NCI-H446 (cell line): ENCODE measurements around the gene HOXD11.

Source experiments
- DNase-seq, 2 experiments: peaks; one replicate each; lab custom pipeline; 2025; lab: John Stamatoyannopoulos, UW

Gene HOXD11

DNA sequence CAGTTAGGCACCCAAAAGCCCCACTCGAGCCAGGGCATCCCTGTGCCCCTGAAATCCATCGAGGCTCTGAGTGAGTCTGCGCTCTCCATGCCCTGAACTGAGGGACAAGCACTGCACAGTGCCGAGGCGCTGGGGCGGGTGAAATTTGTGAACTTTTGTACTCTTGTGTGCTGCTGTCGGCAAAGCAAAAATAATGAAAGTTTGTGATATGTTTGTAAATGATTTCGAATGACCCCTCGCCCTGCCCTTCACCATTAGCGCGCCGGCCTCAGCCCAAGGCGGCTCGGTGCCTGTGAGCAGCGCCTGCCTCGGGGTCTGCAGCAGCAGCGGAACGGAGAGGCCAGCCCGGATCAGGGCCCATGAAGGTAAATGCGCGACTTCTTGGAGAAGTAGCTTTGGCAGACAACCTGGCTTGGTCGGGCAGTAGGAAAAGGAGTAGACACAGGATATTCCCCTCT is 42.4 kb downstream of the HOXD11 start:
- no peak for DNase-seq

DNA sequence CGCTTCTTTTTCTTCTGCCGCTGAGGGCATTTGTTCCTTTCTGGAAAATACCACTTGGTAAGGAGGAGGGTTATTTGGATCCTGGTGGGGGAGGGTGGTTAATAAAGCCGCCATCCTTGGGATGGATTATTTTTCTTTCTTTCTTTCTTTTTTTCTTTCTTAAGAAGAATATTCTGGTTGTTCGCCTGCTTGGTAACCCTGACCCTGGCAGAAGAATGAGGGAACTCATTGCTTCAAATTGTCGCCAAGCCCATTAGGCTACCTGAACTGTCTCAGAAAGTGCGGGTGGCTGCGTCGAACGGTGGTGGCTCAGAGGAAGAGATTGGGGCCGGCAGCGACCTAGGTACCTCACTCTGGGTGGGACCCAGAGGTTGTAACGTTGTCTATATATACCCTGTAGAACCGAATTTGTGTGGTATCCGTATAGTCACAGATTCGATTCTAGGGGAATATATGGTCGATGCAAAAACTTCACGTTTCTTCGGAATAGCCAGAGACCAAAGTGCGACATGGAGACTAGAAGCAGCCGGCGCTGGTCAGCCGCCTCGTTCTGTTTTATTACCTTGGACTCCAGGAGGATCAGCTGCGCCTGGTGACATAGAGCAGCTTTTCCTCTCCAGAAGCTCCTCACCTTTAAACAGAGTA is 43.0 kb downstream of the HOXD11 start:
- no peak for DNase-seq

DNA sequence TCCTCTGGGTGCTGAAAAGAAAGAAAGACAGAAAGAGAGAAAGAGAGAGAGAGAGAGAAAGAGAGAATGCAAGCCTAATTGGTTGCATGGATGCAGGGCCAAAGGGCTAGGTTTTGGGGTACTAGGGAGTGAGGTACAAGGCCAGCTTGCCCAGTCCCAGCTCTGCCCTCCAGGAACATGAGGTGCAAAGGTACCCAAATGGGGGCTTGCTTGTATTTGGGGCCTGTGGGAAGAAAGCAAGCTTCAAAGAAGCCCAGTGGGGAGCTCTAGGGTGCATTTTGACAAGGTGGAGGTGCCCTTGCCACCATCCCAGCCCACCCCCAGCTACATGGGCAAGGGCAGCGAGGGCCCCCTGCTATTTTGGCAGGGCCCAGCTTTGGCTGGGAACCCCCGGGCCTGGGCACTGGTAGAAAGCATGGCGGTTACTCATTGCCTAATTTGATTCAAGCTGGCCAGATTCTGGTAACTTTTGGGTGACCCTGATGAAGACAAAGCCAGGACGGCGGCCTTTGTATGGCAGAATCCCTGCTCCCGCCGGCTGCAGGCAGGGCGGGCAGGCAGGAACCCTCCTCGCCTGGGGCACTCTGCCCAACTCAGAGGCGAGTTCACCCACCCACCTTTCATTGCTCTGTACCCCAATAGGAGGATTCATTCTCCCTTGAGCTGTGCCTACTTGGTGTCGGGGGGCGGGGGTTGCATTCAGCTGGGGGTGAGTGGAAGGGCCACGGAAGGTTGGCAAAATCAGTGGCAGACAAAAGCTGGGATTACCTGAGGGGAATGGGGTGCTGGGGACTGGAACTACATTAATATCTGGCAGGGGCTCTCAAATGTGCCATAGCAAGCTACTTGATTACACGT is 43.7 kb downstream of the HOXD11 start:
- no peak for DNase-seq

GRCh38 chr2:176151442-176152287 is 44.6 kb downstream of the HOXD11 start, which contains the start of gene HOXD4:
Gene HOXD4, plus strand, starts transcription at chr2:176151550. Its CDS starts 84 bp downstream, at chr2:176151634.
- peak in 1 of 2 experiments; percentile 48 for DNase-seq

GRCh38 chr2:176152350-176153181 is 45.5 kb downstream of the HOXD11 start:
- DNase-seq = peak in 1 of 2 experiments; percentile 12

- no peak for DNase-seq
These were observed 47.6 kb downstream of the HOXD11 start for GRCh38 chr2:176154576-176155252.

- no peak for DNase-seq
These were observed 48.4 kb downstream of the HOXD11 start for GRCh38 chr2:176155356-176156044.

DNA sequence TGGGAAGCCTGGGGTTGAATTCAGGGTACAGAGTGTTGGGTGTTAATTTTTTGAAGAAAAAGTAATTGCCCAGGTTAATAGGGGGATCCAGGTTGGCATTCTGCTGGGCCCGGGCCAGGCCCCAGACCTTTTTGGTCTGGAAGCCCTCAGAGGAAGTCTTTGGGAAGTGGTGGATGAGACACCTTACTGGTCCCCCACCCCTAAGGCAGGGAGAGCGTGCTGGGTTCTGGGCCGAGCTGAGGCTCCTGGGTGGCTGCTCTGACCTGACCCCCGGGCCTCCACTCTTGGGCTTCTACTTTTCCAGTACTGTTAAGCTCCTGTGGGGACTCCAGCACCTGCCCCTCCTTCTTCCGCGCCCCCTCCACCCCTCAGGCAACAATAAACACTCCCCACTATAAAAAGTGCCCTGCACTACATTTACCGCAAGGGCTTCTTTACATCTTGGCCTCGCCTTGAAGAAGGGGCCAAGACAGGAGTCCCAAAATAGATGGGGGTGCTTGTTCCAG is 49.3 kb downstream of the HOXD11 start:
- peak in 1 of 2 experiments; percentile 19 for DNase-seq

DNA sequence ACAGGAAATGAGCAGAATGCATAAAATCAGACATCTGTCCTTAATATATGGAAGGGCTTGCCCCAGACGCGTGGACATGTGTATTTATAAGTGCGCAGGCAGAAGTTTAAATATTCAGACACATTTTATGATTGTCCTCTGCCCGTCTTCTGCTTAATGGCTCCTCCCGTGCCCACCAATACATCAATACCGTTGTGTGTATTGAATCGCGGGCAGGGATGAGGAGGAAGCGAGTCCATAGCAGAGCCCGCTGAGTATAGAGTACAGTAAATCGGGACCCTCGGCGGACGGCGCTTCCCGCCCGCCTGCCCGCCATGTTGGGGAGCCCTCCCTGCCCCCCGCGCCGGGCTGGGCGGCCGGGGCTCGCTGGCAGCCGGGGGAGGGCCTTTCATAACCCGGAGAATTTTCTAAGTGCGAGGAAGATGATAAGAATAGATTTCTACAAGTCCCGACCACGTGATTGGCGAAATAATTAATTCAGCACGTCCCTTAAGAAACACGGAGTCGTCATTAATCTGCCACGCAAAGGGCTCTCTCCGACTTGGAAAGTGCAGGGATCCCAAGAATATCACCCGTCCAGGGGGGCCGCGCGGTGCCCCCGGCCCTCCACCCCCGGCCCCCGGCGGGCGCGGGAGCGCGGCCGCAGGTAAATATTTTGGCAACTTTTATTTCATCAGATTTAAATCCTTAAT is 49.9 kb downstream of the HOXD11 start, which contains the start of gene HOXD3:
TSS of gene HOXD3 (plus strand) at position 501 of the 692 bp plus-strand sequence. CDS start 11,808 bp downstream, outside the sequence.
- DNase-seq = peak in 1 of 2 experiments; percentile 25

DNA sequence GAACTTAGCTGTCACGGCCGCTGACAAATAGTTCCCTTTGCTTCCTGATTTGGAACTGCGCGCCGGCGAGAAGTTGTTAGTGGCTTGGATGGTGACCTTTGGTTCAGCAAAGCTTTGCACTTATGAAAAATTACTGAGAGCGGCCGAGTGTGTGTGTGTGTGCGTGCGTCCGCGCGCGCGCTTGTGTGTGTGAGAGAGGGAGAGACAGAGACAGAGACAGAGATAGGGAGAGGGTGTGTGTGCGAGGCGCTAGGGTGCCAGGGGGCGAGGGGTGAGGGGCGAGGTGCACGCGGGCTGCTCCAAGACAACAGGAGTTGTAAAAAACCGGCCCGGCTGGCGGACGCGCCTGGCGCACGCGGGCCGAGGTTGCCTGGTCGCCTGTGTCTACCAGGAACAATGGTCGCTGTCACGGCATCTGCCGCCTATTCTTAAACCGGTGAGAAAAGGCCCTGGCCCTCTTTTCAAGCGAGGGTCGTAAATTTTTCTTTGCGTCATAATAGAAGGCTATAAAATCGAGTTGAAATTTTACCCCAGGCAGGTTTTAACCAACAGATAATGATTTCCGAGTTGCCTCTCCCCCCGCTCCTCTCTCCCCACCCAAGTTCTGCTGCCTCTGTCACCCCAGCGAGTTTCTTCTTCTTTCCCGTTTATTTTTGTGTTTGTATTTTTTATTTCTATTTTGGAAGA is 50.6 kb downstream of the HOXD11 start:
- peak in 1 of 2 experiments; percentile 55 for DNase-seq

GRCh38 chr2:176158186-176158591 is 51.1 kb downstream of the HOXD11 start:
- peak in 1 of 2 experiments; percentile 31 for DNase-seq

GRCh38 chr2:176158855-176159662 is 52.0 kb downstream of the HOXD11 start:
- DNase-seq = peak in 1 of 2 experiments; percentile 19
